GM06990 (cell line): ENCODE measurements around the gene DSE.

Experiments
- DNase-seq: peaks from one replicate; pipeline ENCODE4 v3.0.0-alpha.2; 2011; ENCODE audit not compliant: insufficient read length; ENCODE audit errors: extremely low read depth
- H3K27me3 ChIP-seq: replicated peaks from 2 replicates; pipeline ENCODE4 v1.6.0; 2011; ENCODE audit warnings: low read length; ENCODE audit not compliant: control insufficient read depth, insufficient read depth
- H3K36me3 ChIP-seq: 2 replicates; pipeline ENCODE4 v1.5.1; 2011; ENCODE audit warnings: low read length; ENCODE audit not compliant: control insufficient read depth, insufficient read depth
- H3K4me3 ChIP-seq: replicated peaks from 2 replicates; pipeline ENCODE4 v1.5.1; 2011; ENCODE audit warnings: low read depth, mild to moderate bottlenecking, control low read depth, low read length
- CTCF ChIP-seq: IDR thresholded peaks from 2 replicates; pipeline ENCODE4 v1.5.1; 2011; ENCODE audit warnings: low read length, control low read depth, mild to moderate bottlenecking, inconsistent platforms; ENCODE audit not compliant: insufficient read depth, poor library complexity, severe bottlenecking

DSE gene

DNA sequence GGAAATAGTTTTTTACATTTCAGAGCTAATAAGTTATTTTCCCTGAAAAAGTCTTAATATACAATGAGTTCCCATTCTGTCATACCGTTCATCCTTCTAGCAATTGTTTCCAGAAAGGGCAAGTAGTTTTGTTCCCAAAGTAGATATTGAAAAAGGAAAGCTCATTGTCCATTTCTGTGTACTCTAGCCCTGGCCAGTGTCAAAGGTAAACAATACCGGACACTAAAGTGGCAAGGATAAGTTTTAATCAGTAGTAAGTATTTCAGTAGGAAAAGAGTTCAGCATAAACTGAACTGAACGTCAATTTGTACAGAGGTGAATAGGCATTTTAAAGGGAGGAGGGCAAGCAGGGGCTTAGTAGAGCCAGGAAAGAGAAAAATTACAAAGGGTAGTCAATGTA is 46.9 kb downstream of the DSE start:
- H3K27me3 ChIP-seq: no peaks in the 10 kb centered on the region
- H3K36me3 ChIP-seq: peaks cover 4% of the 10 kb centered on the region
- H3K4me3 ChIP-seq: no peak overlapping the region
- TF ChIP-seq CTCF: no peak
- DNase-seq: no peak

GRCh38 chr6:116419069-116419786 is 48.5 kb downstream of the DSE start:
- no peak for DNase-seq
- Histone ChIP-seq H3K4me3 (no peak overlapping the region), H3K36me3 (peaks cover 4% of the 10 kb centered on the region), H3K27me3 (no peaks in the 10 kb centered on the region)
- no peak for TF ChIP-seq CTCF

GRCh38 chr6:116420341-116420740 is 49.6 kb downstream of the DSE start:
- DNase-seq: no peak
- TF ChIP-seq CTCF: no peak
- Histone ChIP-seq H3K36me3 (peaks cover 4% of the 10 kb centered on the region), H3K27me3 (no peaks in the 10 kb centered on the region), H3K4me3 (no peak overlapping the region)

- TF ChIP-seq CTCF: no peak
- H3K4me3 ChIP-seq: no peak overlapping the region
- H3K27me3 ChIP-seq: no peaks in the 10 kb centered on the region
- H3K36me3 ChIP-seq: peaks cover 4% of the 10 kb centered on the region
- DNase-seq: no peak
Observed at GRCh38 chr6:116422238-116422637, 51.5 kb downstream of the DSE start.

GRCh38 chr6:116424001-116424400 is 53.3 kb downstream of the DSE start:
- Histone ChIP-seq H3K27me3 (no peaks in the 10 kb centered on the region), H3K4me3 (no peak overlapping the region), H3K36me3 (peaks cover 2% of the 10 kb centered on the region)
- no peak for DNase-seq
- no peak for TF ChIP-seq CTCF

DNA sequence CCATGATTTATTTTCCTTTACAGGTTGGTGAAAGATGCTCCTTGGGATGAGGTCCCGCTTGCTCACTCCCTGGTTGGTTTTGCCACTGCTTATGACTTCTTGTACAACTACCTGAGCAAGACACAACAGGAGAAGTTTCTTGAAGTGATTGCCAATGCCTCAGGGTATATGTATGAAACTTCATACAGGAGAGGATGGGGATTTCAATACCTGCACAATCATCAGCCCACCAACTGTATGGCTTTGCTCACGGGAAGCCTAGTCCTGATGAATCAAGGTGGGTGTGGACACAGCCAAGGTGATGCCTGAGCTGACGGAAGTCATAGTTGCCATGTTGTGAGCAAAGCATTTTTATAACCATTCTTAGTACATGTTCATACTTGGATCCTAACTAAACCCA is 55.8 kb downstream of the DSE start:
- no peaks in the 10 kb centered on the region for H3K27me3 ChIP-seq
- DNase-seq: no peak
- H3K4me3 ChIP-seq: no peak overlapping the region
- TF ChIP-seq CTCF: no peak
- peaks cover 2% of the 10 kb centered on the region for H3K36me3 ChIP-seq
